GM21526 (cell line): Measurements from ENCODE around the gene BAZ2B.

ENCODE experiments used
- ATAC-seq: cut with Tn5 transposase; IDR thresholded peaks from one replicate; pipeline ENCODE4 v1.9.1; 2021; ENCODE audit warnings: moderate library complexity; ENCODE audit not compliant: unreplicated experiment, low FRiP score

BAZ2B gene

DNA sequence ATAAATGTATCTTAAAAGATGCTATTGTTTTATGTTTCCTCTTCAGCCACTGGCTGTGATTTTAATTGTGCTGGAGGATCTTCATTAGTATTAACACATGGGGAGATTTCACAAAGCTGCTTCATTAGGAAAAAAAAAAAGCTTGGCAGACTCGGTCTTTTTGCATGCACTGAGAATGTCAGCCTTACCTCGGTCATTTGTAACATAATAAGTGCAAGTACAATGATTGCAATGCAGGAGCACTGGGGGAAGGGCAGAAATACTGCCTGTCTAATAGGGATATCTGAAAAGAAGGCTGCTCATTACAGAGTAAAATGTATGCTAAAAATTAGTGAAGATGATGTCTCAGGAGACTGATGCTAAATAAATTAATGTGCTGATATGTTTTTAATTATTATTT, 1.3 kb upstream of the BAZ2B start:
- no peak for ATAC-seq

DNA sequence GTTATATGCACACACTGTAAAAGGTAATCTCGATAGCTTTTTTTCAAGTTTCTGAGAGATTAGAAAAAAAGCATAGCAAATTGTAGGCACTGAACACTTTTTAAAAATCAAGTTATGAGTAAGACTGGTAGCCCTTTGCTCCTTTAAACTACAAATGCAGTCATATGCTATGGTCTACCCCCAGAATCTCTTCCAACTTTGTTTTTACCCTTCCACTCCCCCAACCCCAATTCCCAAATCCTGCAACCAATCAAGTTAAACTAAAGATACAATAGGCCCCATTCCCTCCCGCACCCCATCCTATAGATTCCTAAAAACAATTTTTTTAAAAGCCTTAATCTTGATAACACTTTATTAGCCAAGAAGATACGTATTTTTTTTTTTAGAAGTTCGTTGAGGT, 752 bp upstream of the BAZ2B start:
- ATAC-seq, result no peak

DNA sequence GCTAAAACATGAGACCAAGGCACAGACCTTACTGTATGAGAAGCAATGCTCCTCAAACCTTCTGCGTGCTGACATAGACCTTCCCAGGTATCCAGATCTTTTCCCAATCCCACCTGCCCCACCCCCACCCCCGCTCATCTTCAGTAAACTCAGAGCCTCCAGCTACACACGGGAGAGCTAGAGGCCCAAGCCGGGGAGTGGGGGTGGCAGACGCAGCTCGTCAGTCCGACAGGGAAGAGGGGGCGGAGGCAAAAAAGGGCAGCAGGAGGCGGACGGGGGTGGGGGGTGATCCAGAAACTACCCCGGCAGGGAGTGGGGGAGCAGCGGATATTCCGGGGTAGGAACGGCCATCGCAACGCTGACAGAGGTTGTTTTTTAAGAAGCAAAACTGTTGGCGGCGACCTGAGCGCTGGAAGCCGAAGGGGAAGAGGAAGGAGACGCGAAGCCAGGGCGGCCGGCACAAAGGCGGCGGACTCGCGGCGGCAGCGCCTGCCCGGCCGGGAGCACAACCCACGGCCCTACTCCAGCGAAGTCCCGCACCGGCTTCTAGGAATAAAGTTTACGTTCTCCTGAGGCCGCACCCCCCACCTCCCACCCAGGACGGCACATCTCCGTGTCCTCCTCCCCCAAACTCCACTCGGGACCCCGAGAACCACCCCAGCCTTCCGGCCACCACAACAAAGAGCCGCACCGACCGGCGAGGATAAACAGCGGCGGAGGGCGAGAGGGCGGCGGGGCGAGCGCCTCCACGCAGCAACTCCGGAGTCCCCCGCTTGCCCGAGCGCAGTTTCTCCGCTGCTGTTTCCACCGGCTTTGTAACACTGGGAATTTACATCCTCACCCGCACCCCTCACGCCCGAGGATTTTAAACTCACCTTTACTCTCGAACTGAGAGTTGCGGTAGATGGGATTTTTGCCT, 722 bp downstream of the BAZ2B start:
- ATAC-seq, result peak; percentile 69

DNA sequence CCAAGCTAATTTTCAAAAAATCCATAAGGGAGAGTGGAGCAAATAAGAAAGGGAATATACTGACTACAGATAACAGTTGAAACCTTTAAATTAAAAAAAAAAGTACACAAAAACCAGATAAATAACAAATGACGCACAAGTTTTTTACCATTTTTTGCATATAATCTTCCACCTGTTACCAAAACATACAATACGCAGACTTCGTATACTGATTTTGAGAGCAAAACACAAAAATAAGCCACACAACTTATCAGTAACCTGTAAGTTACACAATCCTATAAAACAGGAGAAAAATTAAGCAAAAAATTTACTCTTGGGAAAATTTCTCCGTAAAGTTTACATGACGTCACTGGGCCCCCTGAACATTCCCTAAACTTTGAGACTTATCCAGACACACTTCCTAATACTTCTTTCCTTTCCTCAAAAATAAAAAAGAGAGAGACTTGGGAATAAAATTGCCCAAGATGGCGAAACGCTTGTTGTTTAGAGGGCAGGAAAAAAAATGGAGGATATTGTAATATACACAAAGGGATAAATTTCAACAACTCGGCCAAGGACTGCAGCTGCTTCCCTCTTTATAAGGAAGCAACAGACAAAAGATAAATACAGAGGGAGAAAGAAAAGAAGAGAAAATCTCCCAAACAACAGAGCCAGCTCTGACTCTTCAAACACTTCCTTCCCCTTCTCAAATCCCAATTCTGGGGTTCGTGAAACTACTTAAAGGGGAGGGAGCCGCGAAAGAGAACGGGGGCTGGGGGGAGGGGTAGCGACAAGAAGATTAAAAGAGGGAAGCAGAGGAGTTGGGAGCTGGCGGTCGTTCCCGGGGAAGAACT, 1.6 kb downstream of the BAZ2B start:
- no peak for ATAC-seq

DNA sequence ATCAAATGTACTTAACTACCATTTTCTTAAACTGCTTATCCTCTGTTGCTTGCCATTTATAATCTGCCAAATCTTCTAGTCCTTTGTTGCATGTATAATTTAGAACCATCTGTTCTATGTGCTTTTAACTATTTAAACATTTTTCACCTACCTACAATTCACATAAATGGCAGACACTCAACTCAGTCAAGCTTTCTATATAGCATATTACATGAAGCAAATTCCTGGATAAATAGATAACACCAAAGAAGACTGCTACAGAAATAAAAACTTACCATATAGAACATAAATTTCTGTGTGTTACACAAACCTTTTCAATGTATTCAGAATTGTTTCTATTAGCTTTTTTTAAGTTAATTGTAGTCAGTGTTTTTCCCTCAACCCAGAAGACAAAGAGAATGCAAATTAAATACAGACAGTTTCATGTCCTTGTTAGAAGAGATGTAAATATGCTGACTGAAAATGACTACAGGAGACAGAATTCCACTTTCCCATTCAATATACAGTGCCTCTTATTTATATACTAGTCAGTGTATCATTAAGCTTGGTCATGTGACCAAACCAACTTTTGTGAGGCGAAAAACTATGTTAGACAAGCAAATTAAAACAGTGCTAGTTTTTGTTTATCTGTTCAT, 2.6 kb downstream of the BAZ2B start:
- ATAC-seq, result no peak

DNA sequence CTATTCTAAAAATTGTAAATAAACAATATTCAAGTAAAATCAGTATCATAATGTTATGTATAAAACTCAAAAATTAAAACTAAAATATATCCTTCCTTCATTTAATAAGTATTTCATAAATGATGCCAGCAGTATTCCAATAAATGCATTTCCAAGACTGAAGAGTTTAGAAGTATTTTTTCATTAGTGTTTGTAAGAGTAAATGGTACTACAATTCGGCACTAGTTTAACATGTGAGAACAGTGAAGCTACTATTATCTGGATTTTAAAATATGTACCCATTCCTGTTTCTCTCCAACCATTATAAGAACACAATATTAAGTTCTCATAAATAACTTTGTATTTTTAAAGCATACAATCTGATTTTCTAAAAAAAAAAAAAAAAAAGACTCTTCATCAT, 3.3 kb downstream of the BAZ2B start:
- no peak for ATAC-seq

DNA sequence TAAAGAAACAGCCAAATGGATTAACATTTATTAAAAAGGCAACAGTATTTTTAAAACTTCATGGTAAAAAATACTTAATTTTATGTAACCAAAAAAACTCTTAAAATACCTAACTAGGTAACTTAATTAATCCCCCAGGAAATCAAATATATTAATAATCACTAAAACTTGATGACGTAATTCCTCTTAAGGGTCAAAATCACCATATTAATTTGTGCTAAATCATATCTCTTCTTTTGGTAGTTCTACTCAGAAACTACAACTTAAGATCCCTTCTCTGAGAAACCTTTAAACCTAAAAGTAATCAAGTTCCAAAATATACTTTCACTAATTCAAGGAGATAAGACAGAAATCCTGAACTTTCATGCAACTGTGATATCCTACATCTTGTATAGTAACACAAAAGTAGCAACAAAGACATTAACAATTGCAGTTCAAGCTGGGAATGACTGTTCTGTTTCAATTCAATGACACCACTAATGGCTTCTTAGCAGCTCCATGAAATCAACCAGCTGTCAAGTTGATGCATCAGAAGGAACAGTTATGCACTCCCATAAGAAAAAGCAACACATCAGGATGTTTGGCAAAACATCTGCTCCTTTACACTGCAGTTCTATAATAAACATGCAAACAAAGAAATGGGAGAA, 4.0 kb downstream of the BAZ2B start:
- no peak for ATAC-seq

DNA sequence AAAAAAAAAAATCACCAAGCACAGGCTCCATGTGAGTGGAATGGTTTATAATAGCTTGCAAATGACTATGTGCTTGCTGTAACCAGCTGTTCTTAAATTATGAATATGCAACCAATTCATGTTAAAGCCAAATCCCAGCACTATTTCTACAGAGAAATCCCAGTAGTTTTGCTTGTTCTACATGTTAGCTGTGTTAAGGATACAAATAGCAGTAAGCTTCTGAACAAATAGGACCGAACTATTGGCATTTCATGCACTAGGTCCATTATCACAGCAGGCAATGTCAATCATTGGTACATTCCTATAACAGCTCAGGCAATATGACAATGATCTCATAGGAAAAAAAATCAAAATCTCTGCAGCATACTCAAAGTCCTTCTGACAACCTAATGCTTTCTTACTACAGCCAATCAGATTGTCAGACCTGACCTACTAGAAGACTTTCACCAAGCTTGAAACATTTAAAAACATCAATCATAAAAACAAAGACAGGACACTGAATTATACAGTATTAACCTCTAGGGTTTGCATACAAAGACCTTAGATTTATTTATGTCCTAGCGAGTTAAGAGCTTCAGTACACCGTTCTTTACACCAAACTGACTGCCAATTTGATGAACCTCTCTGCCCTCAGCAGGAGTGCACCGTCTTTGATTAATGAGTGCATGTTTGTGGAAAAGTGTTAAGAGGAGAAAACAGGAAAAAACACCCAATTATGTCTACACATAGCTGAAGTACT, 6.4 kb downstream of the BAZ2B start:
- ATAC-seq, result no peak

DNA sequence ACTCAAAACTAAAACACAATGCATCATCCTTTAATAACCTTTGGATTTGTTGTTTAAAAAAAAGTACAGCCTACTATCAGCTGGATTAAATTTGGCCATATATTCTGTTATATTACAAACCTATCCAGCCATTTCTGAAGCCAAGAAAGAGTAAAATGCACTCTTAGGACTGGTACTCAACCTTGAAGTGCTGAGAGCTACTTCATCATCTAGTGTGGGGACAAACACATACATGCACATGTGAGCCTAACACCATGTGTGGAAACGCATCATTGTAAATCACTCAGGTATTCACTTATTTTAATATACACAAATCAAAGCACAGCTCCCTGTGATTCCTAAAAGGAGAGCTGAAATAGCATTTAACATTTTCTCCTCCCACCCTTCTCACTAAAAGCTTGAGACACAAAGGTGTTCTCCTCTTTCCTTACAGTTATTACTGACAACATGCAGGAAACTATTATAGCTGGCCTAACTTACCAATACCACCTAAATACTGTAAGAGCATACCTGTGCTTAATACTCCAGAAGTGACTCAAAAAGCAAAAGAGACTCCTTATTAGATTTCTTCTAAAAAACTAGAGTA, 7.5 kb downstream of the BAZ2B start:
- no peak for ATAC-seq

DNA sequence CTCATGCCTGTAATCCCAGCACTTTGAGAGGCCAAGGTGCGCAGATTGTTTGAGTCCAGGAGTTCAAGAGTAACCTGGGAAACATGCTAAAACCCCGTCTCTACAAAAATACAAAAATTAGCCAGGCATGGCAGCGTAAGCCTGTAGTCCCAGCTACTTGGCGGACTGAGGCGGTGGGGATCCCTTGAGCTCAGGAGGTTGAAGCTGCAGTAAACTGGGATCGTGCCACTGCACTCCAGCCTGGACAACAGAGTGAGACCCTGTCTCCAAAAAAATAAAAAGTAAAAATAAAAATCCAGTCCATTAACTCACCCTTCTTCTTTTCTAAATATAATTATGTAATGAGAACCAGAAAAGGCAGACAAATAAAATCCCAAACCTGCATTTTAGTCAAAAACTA, 8.2 kb downstream of the BAZ2B start:
- ATAC-seq, result no peak

DNA sequence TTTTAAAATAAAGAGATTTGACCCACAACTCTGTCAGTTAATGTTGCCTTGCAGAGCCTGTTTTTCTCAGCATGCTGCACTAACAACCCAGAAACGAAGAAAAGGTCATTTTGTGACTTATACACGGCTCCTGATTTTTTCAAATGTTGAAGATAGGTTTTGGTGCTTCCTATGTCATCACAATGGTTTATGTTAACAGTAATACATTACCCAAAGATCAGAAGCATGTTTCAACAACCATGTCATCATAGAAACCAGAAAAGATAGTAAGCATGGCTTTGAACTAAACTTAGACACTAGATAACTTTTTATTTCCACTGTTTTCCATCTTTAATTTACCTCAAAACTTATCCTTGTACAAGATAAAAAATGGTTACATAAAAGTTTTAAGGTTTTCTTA, 10.1 kb downstream of the BAZ2B start:
- no peak for ATAC-seq

DNA sequence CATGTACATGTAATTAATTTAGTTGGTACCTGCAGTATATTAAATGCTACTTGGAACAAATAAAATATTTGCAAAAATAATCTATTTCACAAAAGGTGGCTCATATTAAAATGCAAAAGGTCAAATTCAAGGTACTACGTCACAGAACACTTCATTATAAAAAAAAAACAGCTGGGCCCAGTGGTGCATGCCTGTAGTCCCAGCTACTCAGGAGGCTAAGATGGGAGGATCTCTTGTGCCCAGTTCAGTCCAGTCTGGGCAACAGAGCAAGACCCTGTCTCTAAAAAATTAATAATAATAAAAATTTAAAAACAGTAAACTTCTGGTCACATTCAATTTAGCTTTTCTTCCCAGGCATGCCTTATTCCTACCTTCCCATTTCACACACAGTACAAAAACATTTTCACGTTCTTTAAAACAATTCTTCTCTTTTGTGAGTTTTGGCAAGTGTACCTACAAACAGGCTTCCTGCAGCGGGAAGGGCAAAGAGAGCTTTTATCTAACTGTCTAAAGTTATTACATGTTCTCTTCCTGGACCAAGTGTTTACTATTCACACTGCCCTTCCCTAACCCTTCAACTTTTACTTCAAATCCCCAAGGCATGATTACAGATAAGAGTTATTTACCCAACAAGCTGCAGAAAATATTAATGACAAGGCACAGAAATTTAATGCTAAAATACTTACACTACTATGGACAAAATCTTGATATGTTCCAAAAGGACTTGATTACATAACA, 10.7 kb downstream of the BAZ2B start:
- ATAC-seq, result no peak

DNA sequence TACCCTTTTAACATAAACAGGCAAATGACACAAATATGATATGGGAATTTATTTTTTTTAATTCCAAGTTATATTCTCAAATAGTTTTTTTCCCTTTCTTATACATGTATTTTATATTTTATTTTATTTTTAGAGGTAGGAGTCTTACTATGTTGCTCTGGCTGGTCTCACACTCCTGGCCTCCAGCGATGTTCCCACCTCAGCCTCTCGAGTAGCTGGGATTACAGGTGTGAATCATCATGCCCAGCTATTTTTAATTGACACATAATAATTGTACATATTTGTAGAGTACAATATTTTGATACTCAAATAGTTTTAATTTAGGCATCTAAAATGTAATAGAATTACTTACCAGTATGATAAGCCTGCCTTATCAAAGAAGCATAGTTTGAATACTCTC, 12.2 kb downstream of the BAZ2B start:
- no peak for ATAC-seq

DNA sequence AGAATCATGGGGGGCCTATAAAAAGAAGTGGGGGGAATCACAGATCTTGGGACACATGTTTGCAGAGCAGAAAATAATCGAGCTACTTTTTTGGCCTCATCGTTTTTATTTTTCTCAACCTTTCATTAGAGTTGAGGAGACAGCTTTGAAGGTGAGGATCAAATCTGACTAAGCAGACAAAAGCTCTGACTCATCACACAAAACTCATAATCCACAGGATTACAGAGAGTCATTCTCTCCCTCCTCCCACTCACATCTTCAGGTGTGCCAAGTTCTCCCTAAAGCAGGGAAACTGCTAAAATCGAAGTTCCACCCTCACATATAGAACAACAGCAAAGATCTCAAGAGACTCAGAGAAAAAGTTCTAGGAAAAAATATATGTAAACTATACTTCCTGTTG, 15.6 kb downstream of the BAZ2B start:
- ATAC-seq, result no peak

DNA sequence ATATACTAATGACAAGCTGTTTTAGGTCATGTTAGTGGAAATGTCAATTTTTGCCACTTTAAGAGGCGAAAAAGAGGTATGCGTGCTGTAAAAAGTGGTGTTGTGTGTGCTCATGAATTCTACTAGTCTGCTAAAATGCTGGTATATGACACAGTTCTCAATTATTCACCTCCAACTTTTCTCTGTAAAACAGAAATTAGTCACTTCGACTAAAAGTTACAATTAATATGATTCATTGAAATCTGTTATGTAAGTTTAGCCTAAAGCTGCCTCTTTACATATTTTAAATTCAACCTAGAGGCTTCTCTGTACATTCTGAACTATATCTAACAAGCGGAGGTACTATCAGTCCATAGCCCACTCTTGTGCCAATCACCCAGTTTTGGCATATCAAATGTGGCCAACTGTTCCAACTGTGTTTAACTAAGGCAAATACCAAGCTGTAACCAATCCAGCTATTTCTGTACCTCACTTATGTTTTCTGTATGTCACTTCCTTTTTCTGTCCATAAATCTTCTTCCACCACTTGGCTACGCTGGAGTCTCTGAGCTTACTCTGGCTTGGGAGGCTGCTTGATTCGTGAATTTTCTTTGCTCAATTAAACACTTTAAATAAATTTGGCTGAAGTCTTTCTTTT, 20.8 kb downstream of the BAZ2B start:
- no peak for ATAC-seq

DNA sequence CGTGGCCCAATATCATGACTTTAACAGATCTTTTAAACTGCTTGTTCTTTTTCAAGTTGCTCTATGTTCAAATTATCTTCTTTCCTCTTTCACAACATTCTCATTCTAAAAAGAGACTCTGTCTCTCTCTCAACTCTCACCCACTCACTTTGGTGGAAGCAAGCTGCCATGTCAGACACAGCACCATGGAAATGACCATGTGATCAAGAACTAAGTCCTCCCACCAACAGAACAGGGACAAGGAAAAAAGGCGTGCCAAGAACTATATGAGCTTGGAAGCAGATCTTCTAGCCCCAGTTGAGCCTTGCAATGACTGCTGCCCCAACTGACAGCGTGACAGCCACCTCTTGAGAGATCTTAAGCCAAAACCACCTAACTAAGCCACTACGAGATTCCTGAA, 23.9 kb downstream of the BAZ2B start:
- no peak for ATAC-seq

DNA sequence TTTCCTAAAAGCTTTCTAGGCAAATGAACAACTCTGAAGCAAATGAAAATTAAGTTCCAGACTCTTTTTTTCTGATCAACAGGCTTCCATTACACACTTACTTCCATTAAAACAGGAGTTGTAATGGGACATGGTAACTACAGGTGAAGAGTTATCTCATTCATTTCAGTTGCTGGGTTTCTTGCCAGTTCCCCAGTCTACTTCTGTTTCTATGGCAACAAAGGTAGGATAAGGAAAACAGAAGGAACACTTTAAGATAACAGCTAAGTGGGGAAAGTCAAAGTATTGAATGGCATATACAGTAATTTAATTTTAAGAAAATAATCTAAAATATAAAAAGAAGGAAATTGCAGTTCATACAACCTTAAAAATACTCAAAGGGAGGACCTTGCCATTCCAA, 25.1 kb downstream of the BAZ2B start:
- no peak for ATAC-seq

DNA sequence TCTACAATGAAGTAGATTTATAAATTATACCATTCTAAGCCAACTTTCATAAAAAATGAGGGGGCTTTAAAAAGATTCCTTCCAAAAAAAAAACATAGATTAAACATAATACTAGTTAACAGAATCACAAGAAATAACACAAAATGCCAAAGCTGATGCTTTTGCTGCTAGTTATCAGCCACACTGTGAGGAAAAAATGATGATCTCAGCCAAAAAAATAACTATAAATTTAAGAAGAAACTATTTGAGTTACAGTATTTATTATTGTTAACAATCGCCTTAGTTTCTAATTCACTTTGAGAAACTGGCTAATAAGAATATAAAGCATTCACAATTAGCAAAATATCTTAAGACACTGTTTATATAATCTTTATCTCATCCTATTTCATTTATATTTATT, 27.1 kb downstream of the BAZ2B start:
- ATAC-seq, result no peak

DNA sequence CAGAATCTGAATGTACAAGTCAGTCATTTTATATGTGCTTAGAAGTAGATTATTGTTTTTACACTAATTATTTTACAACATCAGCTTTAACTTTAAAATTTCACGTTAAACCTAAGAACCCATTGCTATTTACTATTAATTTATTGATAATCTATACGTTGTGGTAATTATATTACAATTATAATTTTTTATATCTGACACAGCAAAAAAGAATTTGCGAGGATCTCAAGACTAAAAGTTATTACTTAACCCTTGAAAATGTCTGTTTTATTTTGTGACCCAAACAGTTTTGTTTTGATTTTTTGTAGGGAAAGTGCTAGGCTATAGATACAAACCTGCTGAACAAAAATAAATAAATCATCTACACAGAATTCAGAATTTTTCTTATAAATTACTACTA, 30.3 kb downstream of the BAZ2B start:
- ATAC-seq, result no peak
